Spleen (tissue), 11 donors: ENCODE results near the gene URM1. TPM values are rescaled to one million over a fixed set of nuclear protein-coding genes. Genes with fewer than 3 reads are reported as not detected.
A peak's percentile ranks its signal among the peaks of the same experiment; 100 is the strongest.

Experiments used
- DNase-seq: peaks from one replicate; pipeline ENCODE4 v3.0.0-alpha.2; 2020
- H3K27ac ChIP-seq, 8 donors: fragments of 200-600 bp; sonication (generic) in 7 of 8; 1 replicate in 4 of 8; 2 replicates in 4 of 8; pipeline versions ENCODE4 v1.5.0 to v1.8.0; 2016 to 2021; ENCODE audit warnings: inconsistent platforms in 4 of 8, mild to moderate bottlenecking in 4 of 8, moderate library complexity in 1 of 8
- H3K27me3 ChIP-seq, 7 donors: fragments of 200-600 bp; sonication (generic) in 6 of 7; replicated peaks in 1 of 7; 1 replicate in 4 of 7; 2 replicates in 3 of 7; pipeline versions ENCODE4 v1.5.0 to v1.8.0; 2016 to 2021; ENCODE audit warnings: inconsistent platforms in 3 of 7, mild to moderate bottlenecking in 1 of 7
- H3K36me3 ChIP-seq, 6 donors: fragments of 200-600 bp; sonication (generic) in 5 of 6; 1 replicate in 4 of 6; 2 replicates in 2 of 6; pipeline versions ENCODE4 v1.5.0 to v1.8.0; 2016 to 2021; ENCODE audit warnings: inconsistent platforms in 2 of 6
- H3K4me1 ChIP-seq, 6 donors: fragments of 200-600 bp; sonication (generic) in 5 of 6; 1 replicate in 3 of 6; 2 replicates in 3 of 6; pipeline versions ENCODE4 v1.5.0 to v1.8.0; 2016 to 2021; ENCODE audit warnings: inconsistent platforms in 3 of 6
- H3K4me3 ChIP-seq, 8 donors: fragments of 200-600 bp; sonication (generic) in 7 of 8; 1 replicate in 4 of 8; 2 replicates in 4 of 8; pipeline versions ENCODE4 v1.5.0 to v1.8.0; 2016 to 2021; ENCODE audit warnings: inconsistent platforms in 4 of 8, mild to moderate bottlenecking in 4 of 8, moderate library complexity in 2 of 8
- H3K9me3 ChIP-seq, 8 donors: fragments of 200-600 bp; sonication (generic) in 7 of 8; 1 replicate in 4 of 8; 2 replicates in 4 of 8; pipeline versions ENCODE4 v1.5.0 to v1.8.0; 2016 to 2021; ENCODE audit warnings: inconsistent platforms in 4 of 8
- POLR2A ChIP-seq, 3 donors: fragments of 450-650 bp; IDR thresholded peaks; one replicate each; pipeline ENCODE4 v1.5.1; 2017; ENCODE audit warnings: antibody characterized with exemption in 3 of 3, mild to moderate bottlenecking in 1 of 3
- POLR2AphosphoS5 ChIP-seq, 3 donors: sonication (generic); formaldehyde crosslinking; IDR thresholded peaks; one replicate each; pipeline ENCODE4 v1.5.1; 2017; ENCODE audit warnings: antibody characterized with exemption in 3 of 3
- WGBS, 5 donors: extraction: QIAGEN DNeasy Blood & Tissue Kit in 3 of 5; methylation state at CpG; one replicate each; pipeline versions ENCODE4 v1.1.5 to v1.1.7; 2013 to 2018; 5-methylcytosine and 5-hydroxymethylcytosine counted together
- intact Hi-C: fragments of 100-400 bp; cut with DNase I; formaldehyde crosslinking; loops from one replicate; pipeline ENCODE4 v1.15.0; 2023; ENCODE audit warnings: low total_unique reads
- polyA plus RNA-seq, 3 donors: library from polyadenylated mRNA; stranded (reverse); fragments of 200-250 nt; gene quantifications; one replicate each; pipeline ENCODE4 v1.2.1, GENCODE V29; 2013
- total RNA-seq, 7 donors: library from RNA; depleted of rRNA in 3 of 7; stranded (reverse); fragments of >200 nt in 3 of 7; fragmentation: NEBNext Ultra II Directional in 4 of 7; extraction: Animal tissue kit (Norgen Biotek cat#: 25700) in 4 of 7; gene quantifications; one replicate each; pipeline versions ENCODE4 v1.1.0 to v1.2.1, GENCODE V29; 2016 to 2021
- TF ChIP-seq, protein P1 (sequence below), 11 experiments: fragments of 200-600 bp in 7 of 11; fragments of 450-650 bp in 4 of 11; sonication (generic) in 4 of 11; IDR thresholded peaks in 8 of 11; conservative IDR thresholded peaks in 3 of 11; 1 replicate in 7 of 11; 2 replicates in 4 of 11; pipeline versions ENCODE4 v1.4.0 to v1.8.0; 2016 to 2021; ENCODE audit warnings: antibody characterized with exemption in 11 of 11, inconsistent platforms in 4 of 11, mild to moderate bottlenecking in 1 of 11
- donor health status: healthy with polysubstance abuse.
- donor health status: DM: no; HTN: no; CAD: no; lungs with moderate emphysema.
- donor health status: DM: no; HTN: no; CAD: no.
- donor health status: Bipolar disorder and iron deficiency.
- donor health status: healthy.
- donor health status: DM: no; HTN: no; CAD: no.
- donor health status: DM: yes; HTN: yes; CAD: no.

URM1 gene
- total and polyA plus RNA-seq, 10 donors: 28.1 to 58.1 (median 45.8) TPM

DNA sequence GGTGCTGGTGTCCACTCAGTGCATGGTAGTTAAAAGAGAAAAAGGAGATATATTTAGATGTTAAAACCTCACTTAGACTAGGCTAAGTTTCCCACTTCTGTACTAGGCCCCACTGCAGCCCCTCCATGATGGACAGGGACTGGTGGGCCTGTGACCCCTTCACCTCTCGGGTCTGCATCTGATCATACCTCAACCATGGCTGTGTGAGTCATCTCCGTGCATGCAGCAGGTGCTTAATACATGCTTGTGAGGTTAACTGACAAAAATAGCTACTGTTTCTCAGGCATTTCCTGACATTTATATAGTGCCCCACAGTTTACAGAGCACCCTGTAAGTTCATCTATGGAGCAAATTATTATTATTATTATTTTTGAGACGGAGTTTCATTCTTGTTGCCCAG is 8.4 kb upstream of the URM1 start:
- intact Hi-C loops: loop anchor here (2.0 kb wide), 1 partner anchor 50 kb away; no protein-coding TSS in a partner anchor
- no peak for DNase-seq
- Histone ChIP-seq H3K36me3 (peaks cover 0 to 24% (median 0%) of the 10 kb centered on the region in 6 donors), H3K4me3 (peak overlapping the region in 1 of 8 donors; percentile 67), H3K9me3 (no peaks in the 10 kb centered on the region), H3K4me1 (peaks cover 7 to 33% (median 24%) of the 10 kb centered on the region in 6 donors), H3K27me3 (no peaks in the 10 kb centered on the region), H3K27ac (peak overlapping the region in 1 of 8 donors; percentile 70)
- no peak for TF ChIP-seq POLR2AphosphoS5 (IDR thresholded peaks at IDR 0.05)
- TF ChIP-seq POLR2A (IDR thresholded peaks at IDR 0.05): no peak
- TF ChIP-seq, protein P1, sequence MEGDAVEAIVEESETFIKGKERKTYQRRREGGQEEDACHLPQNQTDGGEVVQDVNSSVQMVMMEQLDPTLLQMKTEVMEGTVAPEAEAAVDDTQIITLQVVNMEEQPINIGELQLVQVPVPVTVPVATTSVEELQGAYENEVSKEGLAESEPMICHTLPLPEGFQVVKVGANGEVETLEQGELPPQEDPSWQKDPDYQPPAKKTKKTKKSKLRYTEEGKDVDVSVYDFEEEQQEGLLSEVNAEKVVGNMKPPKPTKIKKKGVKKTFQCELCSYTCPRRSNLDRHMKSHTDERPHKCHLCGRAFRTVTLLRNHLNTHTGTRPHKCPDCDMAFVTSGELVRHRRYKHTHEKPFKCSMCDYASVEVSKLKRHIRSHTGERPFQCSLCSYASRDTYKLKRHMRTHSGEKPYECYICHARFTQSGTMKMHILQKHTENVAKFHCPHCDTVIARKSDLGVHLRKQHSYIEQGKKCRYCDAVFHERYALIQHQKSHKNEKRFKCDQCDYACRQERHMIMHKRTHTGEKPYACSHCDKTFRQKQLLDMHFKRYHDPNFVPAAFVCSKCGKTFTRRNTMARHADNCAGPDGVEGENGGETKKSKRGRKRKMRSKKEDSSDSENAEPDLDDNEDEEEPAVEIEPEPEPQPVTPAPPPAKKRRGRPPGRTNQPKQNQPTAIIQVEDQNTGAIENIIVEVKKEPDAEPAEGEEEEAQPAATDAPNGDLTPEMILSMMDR (IDR thresholded peaks at IDR 0.05 in 8 of 11, conservative IDR thresholded peaks at IDR 0.05 in 3 of 11): no peak
- WGBS, 5 donors: 72 to 81% (median 77%) methylated on average over 3 of the region's 3 CpGs

DNA sequence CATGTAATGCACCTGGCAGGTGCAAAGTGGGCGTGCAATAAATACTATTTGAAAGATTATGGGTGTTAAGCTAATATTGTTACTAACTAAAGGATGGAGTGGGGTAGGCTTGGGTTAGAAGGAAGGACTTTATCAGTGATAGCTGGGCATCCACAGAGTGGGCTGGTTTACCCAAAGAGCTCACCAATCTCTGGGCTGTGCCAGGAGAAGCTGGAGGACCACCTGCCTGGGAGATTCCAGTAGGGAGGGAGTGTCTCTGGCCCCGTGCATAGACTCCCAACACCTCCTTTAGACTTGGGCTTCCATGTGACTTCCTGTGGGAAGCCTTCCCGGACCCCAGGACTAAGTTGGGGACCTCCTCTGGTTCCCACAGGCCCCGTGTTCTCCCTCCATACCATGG is 5.6 kb upstream of the URM1 start:
- 77 to 97% (median 82%) methylated on average over 4 of the region's 4 CpGs for WGBS, 5 donors
- Histone ChIP-seq H3K36me3 (peaks cover 0 to 1% (median 0%) of the 10 kb centered on the region in 6 donors), H3K4me3 (no peak overlapping the region), H3K27me3 (no peaks in the 10 kb centered on the region), H3K27ac (no peak overlapping the region), H3K4me1 (peaks cover 11 to 45% (median 31%) of the 10 kb centered on the region in 6 donors), H3K9me3 (no peaks in the 10 kb centered on the region)
- TF ChIP-seq POLR2AphosphoS5 (IDR thresholded peaks at IDR 0.05): no peak
- TF ChIP-seq, protein P1 (IDR thresholded peaks at IDR 0.05 in 8 of 11, conservative IDR thresholded peaks at IDR 0.05 in 3 of 11): no peak
- no peak for TF ChIP-seq POLR2A (IDR thresholded peaks at IDR 0.05)
- intact Hi-C loops: no loop called here
- no peak for DNase-seq

DNA sequence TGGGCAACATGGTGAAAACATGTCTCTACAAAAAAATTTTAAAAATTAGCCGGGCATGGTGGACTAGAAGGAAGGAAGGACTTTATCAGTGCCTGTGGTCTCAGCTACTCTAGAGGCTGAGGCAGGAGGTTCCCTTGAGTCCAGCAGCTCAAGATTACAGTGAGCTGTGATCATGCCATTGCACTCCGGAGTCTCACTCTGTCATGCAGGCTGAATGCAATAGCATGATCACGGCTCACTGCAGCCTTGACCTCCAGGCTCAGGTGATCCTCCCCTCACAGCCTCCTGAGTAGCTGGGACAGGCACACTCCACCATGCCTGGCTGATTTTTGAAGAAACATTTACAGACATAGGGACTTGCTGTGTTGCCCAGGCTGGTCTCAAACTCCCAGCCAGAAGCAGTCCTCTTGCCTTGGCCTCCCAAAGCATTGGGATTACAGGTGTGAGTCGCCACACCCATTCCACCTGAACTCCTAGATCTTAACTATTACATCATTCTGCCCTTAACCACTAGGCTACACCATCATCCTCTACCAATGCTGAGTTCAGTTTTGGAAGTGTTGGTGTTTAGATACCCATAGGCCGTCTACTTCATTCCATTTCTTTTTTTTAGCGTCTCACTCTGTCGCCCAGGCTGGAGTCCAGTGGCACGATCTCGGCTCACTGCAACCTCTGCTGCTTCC is 2.0 kb upstream of the URM1 start:
- WGBS, 5 donors: 87 to 95% (median 93%) methylated on average over 9 of the region's 9 CpGs
- Histone ChIP-seq H3K9me3 (no peaks in the 10 kb centered on the region), H3K4me3 (no peak overlapping the region), H3K27me3 (no peaks in the 10 kb centered on the region), H3K4me1 (peaks cover 17 to 57% (median 45%) of the 10 kb centered on the region in 6 donors), H3K27ac (peak overlapping the region in 1 of 8 donors; percentile 94), H3K36me3 (peaks cover 0 to 18% (median 2%) of the 10 kb centered on the region in 6 donors)
- intact Hi-C loops: no loop called here
- DNase-seq: no peak
- TF ChIP-seq, protein P1 (IDR thresholded peaks at IDR 0.05 in 8 of 11, conservative IDR thresholded peaks at IDR 0.05 in 3 of 11): no peak
- no peak for TF ChIP-seq POLR2A (IDR thresholded peaks at IDR 0.05)

GRCh38 chr9:128370367-128370751 is 815 bp upstream of the URM1 start:
- H3K4me3 ChIP-seq: peak overlapping the region; percentile 85 to 97 (median 88)

More at GRCh38 chr9:128370367-128370751, 815 bp upstream of the URM1 start:
- intact Hi-C loops: no loop called here
- TF ChIP-seq POLR2AphosphoS5 (IDR thresholded peaks at IDR 0.05) (no peak), POLR2A (IDR thresholded peaks at IDR 0.05) (no peak)
- TF ChIP-seq, protein P1 (IDR thresholded peaks at IDR 0.05 in 8 of 11, conservative IDR thresholded peaks at IDR 0.05 in 3 of 11): no peak
- Histone ChIP-seq H3K36me3 (peaks cover 0 to 30% (median 7%) of the 10 kb centered on the region in 6 donors), H3K9me3 (no peaks in the 10 kb centered on the region), H3K27ac (peak overlapping the region; percentile 84 to 94 (median 92)), H3K4me1 (peaks cover 17 to 59% (median 38%) of the 10 kb centered on the region in 6 donors), H3K27me3 (no peaks in the 10 kb centered on the region)
- no peak for DNase-seq
